GM21526 (cell line): Measurements from ENCODE around the gene UBAC1.
"Not testable (repeated sequence)": the region's sequence is repeated elsewhere in the genome, so short reads cannot be mapped to it uniquely, and the experiment has no call there.

Experiments
- ATAC-seq: cut with Tn5 transposase; IDR thresholded peaks from one replicate; pipeline ENCODE4 v1.9.1; 2021; ENCODE audit warnings: moderate library complexity; ENCODE audit not compliant: unreplicated experiment, low FRiP score

UBAC1 gene

DNA sequence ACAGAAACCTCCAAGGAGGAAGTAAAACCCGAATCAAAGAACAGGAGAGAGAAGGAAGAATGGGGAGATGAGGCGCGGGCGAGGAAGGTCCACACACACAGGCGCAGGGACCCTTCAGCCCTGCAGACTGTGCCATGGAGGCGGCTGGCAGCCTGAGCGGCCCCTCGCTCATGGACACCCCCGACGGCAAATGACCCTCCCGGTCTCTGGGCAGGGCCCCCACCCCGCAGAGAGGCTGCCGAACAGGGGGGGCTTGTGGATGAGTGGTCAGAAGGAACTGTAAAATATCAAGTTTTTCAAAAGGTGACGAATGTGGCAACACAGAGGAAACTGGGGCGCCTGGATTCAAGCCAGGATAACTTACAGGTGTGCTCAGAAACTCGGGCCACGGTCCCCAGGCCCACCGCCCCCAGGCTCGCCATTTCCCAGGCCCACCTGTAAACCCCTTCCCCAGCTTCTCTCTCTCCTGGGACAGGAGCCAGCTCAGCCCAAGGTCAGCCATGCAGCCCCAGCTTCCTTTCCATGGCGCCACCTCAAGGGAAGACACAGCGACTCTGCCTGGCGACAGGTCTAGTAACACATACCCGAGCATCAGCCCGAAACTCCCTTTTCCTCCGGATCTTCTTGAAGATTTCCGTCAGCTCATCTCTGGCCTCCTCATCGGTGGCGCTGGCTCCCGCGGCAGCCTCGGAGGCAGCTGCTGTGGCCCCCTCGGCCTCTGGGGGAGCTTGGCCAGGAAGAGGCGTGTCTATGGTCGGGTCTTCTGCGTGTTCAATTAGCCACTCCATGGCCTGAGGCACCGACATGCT lies 16.5 kb downstream of the UBAC1 start:
- ATAC-seq, result no peak

DNA sequence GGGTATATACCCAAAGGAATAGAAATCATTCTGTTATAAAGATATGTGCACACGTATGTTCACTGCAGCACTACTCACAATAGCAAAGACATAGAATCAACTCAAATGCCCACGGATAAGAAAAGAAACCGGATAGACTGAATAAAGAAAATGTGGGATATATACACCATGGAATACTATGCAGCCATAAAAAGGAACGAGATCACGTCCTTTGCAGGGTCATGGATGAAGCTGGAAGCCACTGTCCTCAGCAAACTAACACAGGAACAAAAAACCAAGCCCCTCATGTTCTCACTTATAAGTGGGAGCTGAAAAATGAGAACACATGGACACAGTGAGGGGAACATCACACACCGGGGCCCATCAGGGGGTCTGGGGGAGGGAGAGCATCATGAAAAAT lies 17.6 kb downstream of the UBAC1 start:
- ATAC-seq, result not testable (repeated sequence)

DNA sequence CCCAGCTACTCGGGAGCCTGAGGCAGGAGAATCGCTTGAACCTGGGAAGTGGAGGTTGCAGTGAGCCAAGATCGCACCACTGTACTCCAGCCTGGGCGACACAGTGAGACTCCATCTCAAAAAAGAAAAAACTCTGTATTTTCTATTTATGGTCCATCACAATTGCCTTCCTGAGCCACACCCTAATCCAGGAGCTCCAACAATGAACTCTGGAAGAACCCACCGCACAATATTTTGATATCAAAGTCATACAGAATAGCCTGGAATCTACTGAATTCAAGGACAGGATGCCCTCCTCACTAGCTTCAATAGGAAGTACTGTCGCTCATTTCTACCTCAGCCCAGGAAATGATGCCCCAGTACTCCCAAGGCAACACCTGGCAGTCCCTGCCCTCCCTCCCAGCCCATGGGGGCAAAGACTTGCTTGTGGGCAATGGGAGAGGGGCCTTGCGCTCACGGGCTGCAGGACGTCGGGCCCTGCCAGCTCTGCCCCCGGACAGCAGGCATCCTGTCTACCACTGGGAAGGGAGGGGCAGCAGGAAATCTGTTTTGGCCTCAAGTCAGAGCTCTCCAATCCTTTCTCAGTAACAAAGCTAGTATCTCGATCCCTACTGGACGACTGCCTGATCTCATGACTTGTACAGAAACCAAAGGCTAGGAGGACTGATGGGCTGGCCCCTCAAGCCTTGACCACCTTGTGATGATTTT lies 19.7 kb downstream of the UBAC1 start:
- ATAC-seq, result no peak

DNA sequence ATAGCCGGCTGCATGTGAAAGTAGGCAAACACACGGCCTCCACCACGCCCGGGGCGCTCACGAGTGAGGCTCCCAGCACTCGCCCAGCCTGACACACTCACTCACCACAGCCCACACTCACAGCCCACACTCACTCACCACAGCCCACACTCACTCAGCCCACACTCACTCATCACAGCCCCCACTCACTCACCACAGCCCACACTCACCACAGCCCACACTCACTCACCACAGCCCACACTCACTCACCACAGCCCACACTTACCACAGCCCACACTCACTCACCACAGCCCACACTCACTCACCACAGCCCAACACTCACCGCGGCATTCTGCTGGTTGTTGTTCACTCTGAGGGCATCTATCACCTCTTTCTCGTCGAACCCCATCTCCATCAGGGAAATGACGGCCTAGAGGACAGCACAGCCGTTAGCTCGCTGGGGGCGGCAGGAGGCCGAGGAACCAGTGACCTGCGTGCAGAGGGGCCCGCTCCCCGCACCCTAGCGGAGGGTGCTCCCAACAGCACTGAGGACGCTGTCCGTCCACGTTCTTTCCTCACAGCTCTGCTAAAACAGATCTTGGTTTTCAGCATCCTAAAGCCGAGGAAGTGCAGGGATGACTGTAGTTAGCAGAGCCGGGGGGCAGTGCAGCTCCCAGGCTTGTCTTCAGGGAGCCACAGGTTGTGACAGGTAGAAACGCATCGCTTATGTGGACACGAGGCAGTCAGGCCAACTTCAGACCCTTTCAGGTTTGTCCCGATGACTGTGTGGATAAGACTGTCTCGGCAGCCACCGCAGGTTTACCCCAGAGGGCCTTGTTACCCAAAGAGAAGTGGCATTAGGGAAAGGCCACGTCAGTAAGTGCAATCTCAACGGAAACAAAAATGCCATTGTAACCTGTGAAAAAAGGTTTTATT lies 21.6 kb downstream of the UBAC1 start:
- no peak for ATAC-seq

DNA sequence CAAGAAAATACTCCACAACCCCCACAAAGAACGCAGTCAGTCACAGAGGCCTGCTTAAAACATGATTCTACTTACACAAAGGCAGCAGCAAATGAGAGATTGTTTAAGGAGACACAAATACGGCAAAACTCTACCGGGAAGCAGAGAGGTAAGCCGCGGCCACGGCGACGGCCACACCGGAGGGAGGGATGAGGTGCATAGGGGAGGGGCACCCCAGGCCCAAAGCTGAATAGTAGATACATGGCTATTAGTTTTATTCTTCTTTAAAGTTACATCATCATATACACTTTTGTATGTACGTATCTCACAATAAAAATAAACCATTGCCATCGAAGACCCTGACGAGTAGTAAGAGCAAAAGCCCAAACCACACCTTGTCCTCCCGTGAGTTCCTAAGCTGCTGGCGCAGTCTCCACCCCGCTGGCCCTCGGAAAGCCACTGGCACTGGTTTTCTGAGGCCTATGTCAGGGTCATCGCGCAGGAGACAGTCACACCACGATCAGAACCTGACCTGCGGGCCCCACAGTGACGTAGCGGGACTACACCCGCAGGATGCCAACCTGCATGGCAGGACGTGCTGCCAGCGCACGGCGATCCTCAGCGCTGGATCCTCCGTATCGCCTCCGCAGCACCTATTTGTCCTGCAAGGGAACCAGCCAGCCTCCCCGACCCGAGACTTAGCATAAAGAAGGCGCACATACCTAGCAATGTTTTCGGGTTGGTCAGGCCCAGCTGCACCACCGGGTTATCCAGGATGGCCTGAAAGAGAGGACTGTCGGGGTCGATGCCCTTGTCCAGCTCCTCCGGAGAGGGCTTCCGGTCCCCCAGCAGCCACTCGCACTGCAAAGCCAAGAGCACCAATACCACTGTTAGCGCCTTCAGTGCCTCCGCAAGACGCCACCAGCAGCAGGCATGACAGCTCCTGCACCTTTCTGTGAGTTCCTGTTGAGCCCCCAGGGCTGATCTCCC lies 23.4 kb downstream of the UBAC1 start:
- no peak for ATAC-seq

DNA sequence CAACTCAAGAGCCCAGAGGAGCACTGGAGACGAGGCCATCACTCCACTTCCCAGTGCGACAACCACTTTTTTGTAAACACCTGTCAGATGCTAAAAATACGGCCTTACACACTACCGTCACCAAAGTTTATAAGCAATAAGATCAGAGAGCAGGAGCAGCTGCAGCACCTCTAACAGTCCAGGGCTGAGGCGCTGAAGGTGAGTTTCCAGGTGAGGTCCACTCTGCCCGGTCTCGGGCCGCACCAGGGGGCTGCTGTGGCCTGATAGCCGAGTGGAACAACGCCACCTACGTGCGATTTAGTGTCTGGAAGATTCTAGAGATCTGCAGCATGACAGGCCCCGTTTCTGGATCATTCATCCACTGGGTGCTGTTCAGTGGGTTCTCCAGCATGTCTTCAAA lies 28.1 kb downstream of the UBAC1 start:
- ATAC-seq, result no peak

DNA sequence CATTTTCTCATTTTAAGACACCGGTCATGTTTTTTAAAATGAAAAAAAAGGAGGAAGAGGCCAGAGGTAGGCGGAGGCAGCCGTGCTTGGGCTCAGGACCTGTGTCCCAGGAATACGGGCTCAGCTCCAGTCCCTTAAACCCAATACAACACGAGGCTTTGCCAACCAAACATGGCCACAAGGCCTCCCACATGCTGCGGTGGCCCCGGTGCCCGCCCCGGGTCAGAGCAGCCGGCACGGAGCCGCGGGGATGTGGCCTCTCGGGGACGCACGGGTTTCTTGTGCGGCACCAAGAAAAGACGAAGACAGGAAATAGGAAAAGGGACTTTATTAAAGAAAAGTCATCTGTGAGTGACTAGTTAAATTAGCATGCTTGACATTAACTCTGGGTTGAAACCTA lies 28.5 kb downstream of the UBAC1 start:
- ATAC-seq, result no peak

DNA sequence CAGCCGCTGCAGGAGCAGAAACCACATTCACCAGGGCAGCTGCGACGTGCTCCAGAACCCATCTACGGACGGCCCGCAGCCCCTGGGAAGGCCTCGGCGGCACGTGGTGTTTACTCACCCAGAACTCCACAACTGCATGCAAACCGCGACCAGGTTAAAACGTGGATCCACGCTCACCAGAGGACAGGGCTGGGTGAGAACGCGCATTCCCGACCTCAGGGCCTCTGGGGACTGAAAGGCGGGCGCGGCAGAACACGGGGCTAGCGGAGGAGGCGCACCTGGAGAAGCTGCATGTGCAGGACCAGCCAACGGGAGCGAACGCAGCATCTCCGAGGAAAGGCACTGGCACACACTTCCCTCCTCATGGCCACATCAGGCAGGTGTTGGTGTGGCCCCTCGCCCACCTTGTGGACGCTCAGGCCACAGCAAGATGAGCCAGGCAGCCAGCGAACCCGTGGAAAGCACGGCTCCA lies 29.8 kb downstream of the UBAC1 start:
- ATAC-seq, result no peak

DNA sequence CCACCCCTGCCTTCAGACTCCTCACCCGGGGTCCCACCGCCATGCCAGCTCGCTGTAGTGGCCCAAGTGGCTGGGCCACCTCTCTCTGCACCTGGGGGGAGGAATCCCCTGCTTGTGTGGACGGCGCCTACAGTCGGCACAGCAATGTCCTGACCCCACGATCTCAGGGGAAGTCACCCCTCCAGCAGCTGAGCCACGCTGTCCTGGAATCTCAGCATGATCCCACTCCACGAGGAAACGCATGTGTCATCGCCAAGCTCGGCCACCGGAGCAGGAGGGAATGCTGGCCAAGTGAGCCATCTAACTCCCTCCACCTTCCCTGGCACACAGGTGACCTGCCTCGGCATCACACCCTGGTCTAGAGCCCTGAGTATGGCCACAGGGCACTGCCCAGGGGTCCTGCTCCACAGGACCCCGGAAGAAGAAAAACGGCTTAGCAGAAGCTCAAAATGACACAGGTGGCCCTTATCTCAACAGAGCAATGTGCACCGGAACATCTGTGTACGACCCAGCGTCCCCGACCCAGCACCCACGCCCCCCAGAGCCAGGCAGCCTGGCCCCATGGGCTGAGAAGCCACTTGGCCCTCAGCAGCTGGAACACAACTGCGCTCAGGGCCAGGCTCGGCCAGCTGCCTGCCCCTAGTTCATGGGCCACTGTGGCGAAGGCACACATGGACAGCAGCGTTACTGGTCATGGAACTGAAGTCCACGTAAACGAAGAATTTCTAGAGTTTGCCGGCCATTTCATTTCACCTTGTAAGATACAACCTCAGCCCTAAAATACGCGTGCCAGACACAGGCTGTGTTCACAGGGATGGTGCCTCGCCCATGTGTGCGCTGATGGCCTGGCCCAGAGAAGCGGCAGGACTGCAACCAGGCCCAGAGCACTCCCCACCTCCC lies 30.5 kb downstream of the UBAC1 start:
- no peak for ATAC-seq

DNA sequence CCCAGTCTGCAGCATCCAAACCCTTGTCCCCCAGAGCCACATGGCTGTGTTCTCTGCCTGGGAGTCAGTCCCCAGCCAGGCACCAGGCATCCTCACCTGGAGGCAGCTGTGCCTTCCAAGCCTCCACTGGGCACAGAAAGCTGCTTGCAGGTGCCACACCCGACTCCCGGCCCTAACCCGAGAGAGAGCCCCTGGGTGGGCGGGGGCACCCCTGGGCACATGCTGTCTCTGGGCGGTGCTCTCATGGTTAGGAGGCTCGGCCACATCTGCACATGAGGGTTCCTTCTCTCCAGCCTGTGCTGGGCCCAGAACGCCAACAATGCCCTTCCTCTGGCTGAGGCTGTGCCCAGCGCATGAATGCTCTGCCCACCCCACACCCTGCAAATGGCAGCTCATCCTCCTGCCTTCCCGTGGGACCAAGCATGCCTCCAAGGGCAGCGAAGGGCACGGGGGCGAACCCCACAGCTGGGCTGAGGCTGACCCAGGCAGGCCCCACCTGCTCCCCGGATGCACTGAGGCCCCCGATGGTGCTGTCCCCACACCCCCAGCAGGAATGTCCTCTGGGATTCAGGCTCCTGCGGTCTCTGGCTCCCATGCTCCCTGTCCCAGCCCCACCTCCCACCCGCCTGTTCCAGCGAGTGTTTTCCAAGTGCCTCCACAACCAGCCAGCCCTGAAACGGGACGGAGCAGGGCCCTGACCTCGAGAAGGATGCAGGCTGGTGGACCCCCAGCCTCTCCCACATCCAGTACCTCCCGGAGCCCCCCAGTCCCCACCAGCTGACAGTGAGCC lies 31.3 kb downstream of the UBAC1 start:
- no peak for ATAC-seq

DNA sequence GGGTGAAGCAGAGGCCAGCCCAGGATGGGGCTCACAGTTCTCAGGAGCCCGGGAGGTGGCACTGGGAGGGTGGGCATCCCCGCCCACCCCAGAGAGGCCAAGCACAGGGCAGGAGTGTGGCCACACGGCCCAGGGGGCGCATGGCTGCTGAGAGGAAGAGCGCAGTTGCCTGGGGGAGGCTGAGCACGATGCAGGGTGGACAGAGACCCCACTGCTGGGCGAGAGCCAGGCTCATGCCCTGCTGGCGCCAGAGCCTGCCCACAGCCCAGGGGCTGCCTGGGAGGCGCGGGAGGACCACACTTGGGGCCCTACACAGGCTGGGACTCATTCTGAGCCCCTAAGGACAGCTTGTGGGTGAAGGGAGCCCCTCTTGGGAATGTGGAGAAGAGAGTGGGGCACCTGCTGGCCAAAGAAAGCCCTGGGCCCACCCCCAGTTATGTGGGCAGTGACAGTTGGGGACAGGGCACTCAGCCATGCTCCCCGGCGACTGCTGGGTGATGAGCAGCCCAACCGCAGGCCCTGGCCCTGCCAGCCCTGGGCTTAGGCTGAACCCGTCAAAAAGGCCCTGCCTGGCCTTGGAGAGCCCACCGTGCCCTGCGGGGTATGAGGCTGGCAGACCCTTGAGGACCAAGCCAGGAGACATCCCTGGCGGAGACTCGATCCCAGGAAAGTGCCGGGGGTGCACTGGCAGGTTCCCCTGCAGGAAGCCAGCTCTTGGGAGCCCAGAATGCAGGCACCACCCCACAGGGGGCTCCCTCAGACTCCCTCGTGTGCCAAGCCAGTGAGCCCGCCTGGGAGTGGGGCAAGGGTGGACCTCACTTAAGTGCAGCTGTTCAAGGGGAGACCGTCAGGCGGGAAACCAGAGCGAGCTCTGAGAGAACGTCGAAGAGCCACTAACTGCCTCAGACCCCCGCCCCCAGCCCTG lies 32.2 kb downstream of the UBAC1 start:
- no peak for ATAC-seq

DNA sequence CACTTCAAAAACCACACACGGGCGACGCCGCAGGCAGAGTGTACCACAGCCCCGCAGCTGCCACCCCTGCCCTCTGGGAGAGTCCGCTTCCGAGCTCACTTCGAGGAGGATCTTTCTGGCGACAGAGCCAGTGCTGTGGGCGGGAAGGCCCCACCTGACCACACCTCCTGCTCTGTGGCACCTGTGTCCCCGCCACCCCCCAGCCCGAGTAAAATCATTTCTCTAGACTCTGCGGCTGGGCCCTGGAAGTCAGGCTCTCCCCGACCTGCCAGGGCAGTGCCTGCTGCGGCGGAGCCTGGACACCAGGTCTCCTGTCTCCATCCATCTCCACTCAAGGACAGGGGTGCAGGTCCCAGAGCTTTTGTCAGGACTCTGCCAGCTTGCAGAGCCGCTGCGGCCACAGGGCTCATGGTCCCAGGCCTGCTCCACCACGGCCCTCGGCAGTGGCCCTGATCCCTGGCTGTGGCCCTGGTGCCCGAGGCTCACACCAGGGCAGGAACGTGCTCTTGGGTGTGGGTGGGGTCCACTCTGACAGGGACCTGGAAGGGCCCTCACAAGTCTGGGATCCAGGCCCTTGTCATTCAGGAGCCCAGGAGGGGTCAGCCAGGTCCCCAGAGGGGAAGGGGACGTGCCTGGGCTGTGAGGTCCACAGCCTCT lies 33.0 kb downstream of the UBAC1 start:
- ATAC-seq, result no peak

DNA sequence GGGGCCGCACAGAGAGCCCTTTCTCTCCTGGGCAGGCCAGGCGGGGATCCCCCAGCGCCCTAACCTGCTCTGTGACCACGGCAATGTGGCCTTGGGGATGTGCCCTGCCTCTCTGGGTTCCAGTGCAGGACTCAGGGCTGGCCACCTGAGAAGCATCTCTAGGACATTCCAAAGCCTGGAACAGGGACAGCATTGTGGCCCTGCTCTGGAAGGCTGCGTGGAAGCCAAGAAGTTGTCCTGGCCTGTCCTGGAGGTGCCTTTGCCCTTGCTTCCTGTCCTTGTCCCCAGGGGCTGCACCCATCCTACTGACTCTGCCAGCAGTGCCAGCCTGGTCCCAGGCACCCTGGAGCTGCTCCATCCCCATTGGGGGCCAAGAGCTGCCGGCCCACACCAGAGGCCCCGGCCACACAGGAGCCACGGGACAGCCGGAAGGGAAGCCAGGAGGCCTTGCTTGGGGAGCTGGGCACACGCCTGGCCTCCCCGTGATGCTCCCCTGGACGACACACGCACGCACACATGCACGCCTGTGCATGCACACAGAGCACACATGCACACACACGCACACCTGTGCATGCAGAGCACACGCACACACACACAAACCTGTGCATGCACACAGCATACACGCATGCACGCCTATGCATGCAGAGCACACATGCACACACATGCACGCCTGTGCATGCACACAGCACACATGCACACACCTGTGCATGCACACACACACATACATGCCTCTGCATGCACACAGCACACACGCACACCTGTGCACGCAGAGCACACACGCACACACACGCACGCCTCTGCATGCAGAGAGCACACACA lies 33.8 kb downstream of the UBAC1 start:
- no peak for ATAC-seq

DNA sequence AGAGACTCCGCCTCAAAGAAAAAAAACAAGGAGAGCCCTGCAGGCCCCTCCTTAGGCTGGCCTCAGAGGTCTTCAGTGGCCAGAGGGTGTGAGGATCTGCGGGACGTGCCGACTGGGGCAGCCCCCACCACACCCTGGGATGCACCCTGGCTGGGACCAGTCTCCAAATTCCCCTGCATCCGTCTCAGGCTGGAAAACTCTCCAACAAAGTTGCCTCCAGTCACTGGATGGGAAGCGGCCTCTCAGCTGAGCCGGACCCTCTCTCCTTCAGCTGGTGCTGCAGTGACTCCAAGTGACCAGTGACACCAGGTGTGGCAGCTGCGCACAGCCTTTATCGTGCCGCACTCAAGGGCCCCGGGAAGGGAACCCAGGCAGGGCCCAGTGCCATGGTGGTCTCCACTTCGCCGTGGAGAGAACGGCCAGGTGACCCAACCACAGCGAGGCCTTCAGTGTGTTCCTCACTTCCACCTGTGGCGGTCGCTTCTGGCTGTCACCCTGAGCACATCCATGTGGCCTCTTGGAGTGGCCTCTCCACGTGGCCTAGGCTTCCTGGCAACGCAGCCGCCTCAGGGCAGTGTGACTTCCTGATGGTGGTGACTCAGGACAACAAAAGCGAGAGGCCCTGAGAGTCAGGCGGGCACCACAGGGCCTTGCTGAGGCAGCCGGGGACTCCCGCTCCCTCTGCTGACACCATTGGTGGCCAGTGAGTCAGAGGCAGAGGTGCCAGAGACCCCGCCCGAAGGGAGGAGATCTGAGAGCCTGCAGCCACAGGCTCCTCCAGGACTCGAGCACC lies 34.6 kb downstream of the UBAC1 start:
- ATAC-seq, result no peak
